Neural progenitor cell (in vitro differentiated cells): ENCODE results near the gene NUP210. TPM values are rescaled to one million over a fixed set of nuclear protein-coding genes. Genes with fewer than 3 reads are reported as not detected.
A peak's percentile ranks its signal among the peaks of the same experiment; 100 is the strongest.

Source experiments
- DNase-seq: peaks from one replicate; pipeline ENCODE4 v3.0.0-alpha.2; 2016; ENCODE audit warnings: low spot score
- H2AFZ ChIP-seq: fragments of 200-600 bp; sonication (generic); replicated peaks from 2 replicates; pipeline ENCODE4 v1.6.1; 2016; ENCODE audit warnings: antibody characterized with exemption
- H3F3A ChIP-seq: fragments of 200-600 bp; sonication (generic); 2 replicates; pipeline ENCODE4 v1.6.1; 2016; ENCODE audit warnings: antibody characterized with exemption, low read depth
- H3K27ac ChIP-seq: fragments of 200-600 bp; sonication (generic); 2 replicates; pipeline ENCODE4 v1.5.1; 2016; ENCODE audit warnings: mild to moderate bottlenecking
- H3K27me3 ChIP-seq: fragments of 200-600 bp; sonication (generic); 2 replicates; pipeline ENCODE4 v1.6.1; 2016; ENCODE audit warnings: mild to moderate bottlenecking, moderate library complexity
- H3K36me3 ChIP-seq: fragments of 200-600 bp; sonication (generic); 2 replicates; pipeline ENCODE4 v1.5.1; 2016
- H3K4me1 ChIP-seq: fragments of 200-600 bp; sonication (generic); 2 replicates; pipeline ENCODE4 v1.6.1; 2016; ENCODE audit warnings: mixed run types
- H3K4me2 ChIP-seq: fragments of 200-600 bp; sonication (generic); 2 replicates; pipeline ENCODE4 v1.6.1; 2016
- H3K4me3 ChIP-seq: fragments of 200-600 bp; sonication (generic); 2 replicates; pipeline ENCODE4 v1.5.1; 2016
- H3K79me2 ChIP-seq: fragments of 200-600 bp; sonication (generic); 2 replicates; pipeline ENCODE4 v1.6.1; 2016; ENCODE audit warnings: low read depth
- H3K9ac ChIP-seq: fragments of 200-600 bp; sonication (generic); 2 replicates; pipeline ENCODE4 v1.6.1; 2016
- H3K9me3 ChIP-seq: fragments of 200-600 bp; sonication (generic); 2 replicates; pipeline ENCODE4 v1.5.1; 2016; ENCODE audit warnings: low read depth
- H4K20me1 ChIP-seq: fragments of 200-600 bp; sonication (generic); 2 replicates; pipeline ENCODE4 v1.6.1; 2016; ENCODE audit warnings: low read depth
- H3K27ac Mint-ChIP-seq: 3 replicates; pipeline ENCODE4 v1.8.0; 2021; ENCODE audit warnings: mixed read lengths
- H3K27me3 Mint-ChIP-seq: 2 replicates; pipeline ENCODE4 v1.8.0; 2022; ENCODE audit warnings: low read depth, mild to moderate bottlenecking, inconsistent platforms, moderate library complexity, mixed read lengths; ENCODE audit not compliant: insufficient read depth
- H3K36me3 Mint-ChIP-seq: 3 replicates; pipeline ENCODE4 v1.8.0; 2021; ENCODE audit warnings: mixed read lengths
- H3K4me1 Mint-ChIP-seq: 3 replicates; pipeline ENCODE4 v1.8.0; 2021; ENCODE audit warnings: mixed read lengths
- H3K4me3 Mint-ChIP-seq: 3 replicates; pipeline ENCODE4 v1.8.0; 2021; ENCODE audit warnings: mild to moderate bottlenecking, moderate library complexity, mixed read lengths
- H3K9me3 Mint-ChIP-seq: 3 replicates; pipeline ENCODE4 v1.8.0; 2020; ENCODE audit warnings: mixed read lengths
- CTCF ChIP-seq: fragments of 200-600 bp; sonication (generic); IDR thresholded peaks from 2 replicates; pipeline ENCODE4 v1.5.1; 2017; ENCODE audit warnings: antibody characterized with exemption, mild to moderate bottlenecking
- EZH2 ChIP-seq: fragments of 200-600 bp; sonication (generic); IDR thresholded peaks from 2 replicates; pipeline ENCODE4 v1.6.1; 2017; ENCODE audit warnings: antibody characterized with exemption, mild to moderate bottlenecking, moderate library complexity
- EZH2phosphoT487 ChIP-seq: fragments of 200-600 bp; sonication (generic); IDR thresholded peaks from 2 replicates; pipeline ENCODE4 v1.6.1; 2017; ENCODE audit warnings: antibody characterized with exemption
- total RNA-seq: library from RNA; depleted of rRNA; stranded (reverse); fragments of >200 nt; gene quantifications from 2 replicates; pipeline ENCODE4 v1.2.3, GENCODE V29; 2015; ENCODE audit warnings: low replicate concordance

The NUP210 gene
- total RNA-seq, 1 donor from 2014 or later, result 37.1 TPM

GRCh38 chr3:13308380-13308801 lies 111.7 kb downstream of the NUP210 start:
- H3K36me3 ChIP-seq, result no peaks in the 10 kb centered on the region
- no peaks in the 10 kb centered on the region for H3K9me3 Mint-ChIP-seq

GRCh38 chr3:13307041-13307440 lies 113.1 kb downstream of the NUP210 start:
- H3K4me1 ChIP-seq, result no peaks in the 10 kb centered on the region
- H3K27me3 ChIP-seq, result no peaks in the 10 kb centered on the region
- no peak overlapping the region for H3K27ac ChIP-seq
- DNase-seq, result no peak
- H3F3A ChIP-seq, result peaks cover 6% of the 10 kb centered on the region
- no peak overlapping the region for H2AFZ ChIP-seq
- H3K9me3 Mint-ChIP-seq, result no peaks in the 10 kb centered on the region
- no peak overlapping the region for H3K27ac Mint-ChIP-seq
- TF ChIP-seq EZH2phosphoT487 (no peak), CTCF (no peak), EZH2 (no peak)
- peaks cover 5% of the 10 kb centered on the region for H3K4me1 Mint-ChIP-seq
- H3K27me3 Mint-ChIP-seq, result peaks cover 4% of the 10 kb centered on the region
- H4K20me1 ChIP-seq, result no peaks in the 10 kb centered on the region
- H3K4me3 Mint-ChIP-seq, result no peak overlapping the region
- H3K36me3 Mint-ChIP-seq, result no peaks in the 10 kb centered on the region
- no peak overlapping the region for H3K4me3 ChIP-seq
- H3K36me3 ChIP-seq, result no peaks in the 10 kb centered on the region
- no peaks in the 10 kb centered on the region for H3K79me2 ChIP-seq
- H3K4me2 ChIP-seq, result no peak overlapping the region
- no peaks in the 10 kb centered on the region for H3K9me3 ChIP-seq
- no peak overlapping the region for H3K9ac ChIP-seq

More at GRCh38 chr3:13308380-13308801, 111.7 kb downstream of the NUP210 start:
- H3K27me3 ChIP-seq, result no peaks in the 10 kb centered on the region
- peaks cover 6% of the 10 kb centered on the region for H3F3A ChIP-seq
- H3K4me1 ChIP-seq, result no peaks in the 10 kb centered on the region
- no peak for TF ChIP-seq EZH2phosphoT487
- peak; percentile 64 for TF ChIP-seq CTCF
- no peak for TF ChIP-seq EZH2
- H3K79me2 ChIP-seq, result no peaks in the 10 kb centered on the region
- H3K36me3 Mint-ChIP-seq, result no peaks in the 10 kb centered on the region
- DNase-seq, result peak; percentile 67
- H3K9ac ChIP-seq, result no peak overlapping the region
- no peak overlapping the region for H3K4me3 ChIP-seq
- H3K9me3 ChIP-seq, result no peaks in the 10 kb centered on the region
- H3K4me2 ChIP-seq, result no peak overlapping the region
- no peak overlapping the region for H3K4me3 Mint-ChIP-seq
- H2AFZ ChIP-seq, result no peak overlapping the region
- H4K20me1 ChIP-seq, result no peaks in the 10 kb centered on the region
- peaks cover 6% of the 10 kb centered on the region for H3K27me3 Mint-ChIP-seq
- H3K27ac ChIP-seq, result no peak overlapping the region
- peaks cover 4% of the 10 kb centered on the region for H3K4me1 Mint-ChIP-seq
- no peak overlapping the region for H3K27ac Mint-ChIP-seq

- Mint-ChIP-seq H3K27ac (no peak overlapping the region), H3K9me3 (no peaks in the 10 kb centered on the region), H3K27me3 (peaks cover 10% of the 10 kb centered on the region), H3K36me3 (no peaks in the 10 kb centered on the region), H3K4me1 (peaks cover 18% of the 10 kb centered on the region), H3K4me3 (no peak overlapping the region)
- peaks cover 8% of the 10 kb centered on the region for H3K4me1 ChIP-seq
- no peaks in the 10 kb centered on the region for H4K20me1 ChIP-seq
- no peaks in the 10 kb centered on the region for H3K79me2 ChIP-seq
- no peak overlapping the region for H3K27ac ChIP-seq
- no peaks in the 10 kb centered on the region for H3K36me3 ChIP-seq
- no peak overlapping the region for H3K9ac ChIP-seq
- H3K27me3 ChIP-seq, result no peaks in the 10 kb centered on the region
- no peak overlapping the region for H3K4me3 ChIP-seq
- TF ChIP-seq EZH2phosphoT487 (no peak), CTCF (no peak), EZH2 (no peak)
- H2AFZ ChIP-seq, result no peak overlapping the region
- H3K4me2 ChIP-seq, result no peak overlapping the region
- no peak for DNase-seq
- no peaks in the 10 kb centered on the region for H3K9me3 ChIP-seq
- H3F3A ChIP-seq, result peaks cover 20% of the 10 kb centered on the region
Measured at GRCh38 chr3:13305623-13306022, 114.5 kb downstream of the NUP210 start.
